Measurements from ENCODE around the gene SPATA33. TPM values are rescaled to one million over a fixed set of nuclear protein-coding genes. Genes with fewer than 3 reads are reported as not detected.

Gene SPATA33
- total and polyA plus RNA-seq, 4 donors = 5.4 to 19.1 (median 8.8) TPM

- ATAC-seq (ENCODE audit: insufficient read depth, low FRiP score) = no peak
- WGBS, 2 donors = 90 to 95% methylated on average over 11 of the region's 11 CpGs
- TF ChIP-seq CTCF (IDR thresholded peaks at IDR 0.05; ENCODE audit: control extremely low read depth, extremely low read depth) = no peak
- no peaks in the 10 kb centered on the region for H3K9me3 ChIP-seq (ENCODE audit: control insufficient read depth in 4 of 4, insufficient read depth in 3 of 4, low read length in 3 of 4)
- H3K36me3 ChIP-seq (ENCODE audit: control insufficient read depth in 4 of 4, insufficient read depth in 4 of 4, low read length in 4 of 4) = peaks cover 7 to 49% (median 18%) of the 10 kb centered on the region in 4 donors
- no peaks in the 10 kb centered on the region for H3K27me3 ChIP-seq (ENCODE audit: control insufficient read depth in 3 of 3, insufficient read depth in 3 of 3, low read length in 2 of 3)
- no peak overlapping the region for H3K9ac ChIP-seq (ENCODE audit: insufficient read depth in 1 of 2, low read length in 2 of 2)
- peaks cover 0 to 6% (median 0%) of the 10 kb centered on the region in 5 donors for H3K4me1 ChIP-seq (ENCODE audit: control insufficient read depth in 5 of 5, insufficient read depth in 5 of 5, low read length in 5 of 5)
- DNase-seq = no peak
- H3K4me3 ChIP-seq = no peak overlapping the region
- no peak overlapping the region for H3K27ac ChIP-seq (ENCODE audit: low read depth in 1 of 2, low read length in 1 of 2)
Observed at GRCh38 chr16:89645122-89645521, 12.5 kb upstream of the SPATA33 start.

- Histone ChIP-seq H3K27me3 (ENCODE audit: control insufficient read depth in 3 of 3, insufficient read depth in 3 of 3, low read length in 2 of 3) (no peaks in the 10 kb centered on the region), H3K27ac (ENCODE audit: low read depth in 1 of 2, low read length in 1 of 2) (no peak overlapping the region), H3K4me1 (ENCODE audit: control insufficient read depth in 5 of 5, insufficient read depth in 5 of 5, low read length in 5 of 5) (no peaks in the 10 kb centered on the region), H3K36me3 (ENCODE audit: control insufficient read depth in 4 of 4, insufficient read depth in 4 of 4, low read length in 4 of 4) (peaks cover 7 to 54% (median 19%) of the 10 kb centered on the region in 4 donors), H3K4me3 (no peak overlapping the region), H3K9me3 (ENCODE audit: control insufficient read depth in 4 of 4, insufficient read depth in 3 of 4, low read length in 3 of 4) (no peaks in the 10 kb centered on the region), H3K9ac (ENCODE audit: insufficient read depth in 1 of 2, low read length in 2 of 2) (no peak overlapping the region)
- no peak for DNase-seq
- no peak for ATAC-seq (ENCODE audit: insufficient read depth, low FRiP score)
- 96 to 97% methylated on average over 22 of the region's 22 CpGs for WGBS, 2 donors
- no peak for TF ChIP-seq CTCF (IDR thresholded peaks at IDR 0.05; ENCODE audit: control extremely low read depth, extremely low read depth)
Observed at GRCh38 chr16:89646270-89646669, 11.4 kb upstream of the SPATA33 start.

- ATAC-seq (ENCODE audit: insufficient read depth, low FRiP score) = no peak
- no peak for DNase-seq
- Histone ChIP-seq H3K4me1 (ENCODE audit: control insufficient read depth in 5 of 5, insufficient read depth in 5 of 5, low read length in 5 of 5) (no peaks in the 10 kb centered on the region), H3K4me3 (no peak overlapping the region), H3K27me3 (ENCODE audit: control insufficient read depth in 3 of 3, insufficient read depth in 3 of 3, low read length in 2 of 3) (no peaks in the 10 kb centered on the region), H3K27ac (ENCODE audit: low read depth in 1 of 2, low read length in 1 of 2) (no peak overlapping the region), H3K9ac (ENCODE audit: insufficient read depth in 1 of 2, low read length in 2 of 2) (no peak overlapping the region), H3K36me3 (ENCODE audit: control insufficient read depth in 4 of 4, insufficient read depth in 4 of 4, low read length in 4 of 4) (peaks cover 7 to 57% (median 20%) of the 10 kb centered on the region in 4 donors), H3K9me3 (ENCODE audit: control insufficient read depth in 4 of 4, insufficient read depth in 3 of 4, low read length in 3 of 4) (no peaks in the 10 kb centered on the region)
- WGBS, 2 donors = 93 to 94% methylated on average over 12 of the region's 12 CpGs
- TF ChIP-seq CTCF (IDR thresholded peaks at IDR 0.05; ENCODE audit: control extremely low read depth, extremely low read depth) = no peak
Observed at GRCh38 chr16:89646906-89647305, 10.7 kb upstream of the SPATA33 start.

- peaks cover 0 to 5% (median 3%) of the 10 kb centered on the region in 5 donors for H3K4me1 ChIP-seq (ENCODE audit: control insufficient read depth in 5 of 5, insufficient read depth in 5 of 5, low read length in 5 of 5)
- H3K9ac ChIP-seq (ENCODE audit: insufficient read depth in 1 of 2, low read length in 2 of 2) = no peak overlapping the region
- no peak overlapping the region for H3K4me3 ChIP-seq
- no peak overlapping the region for H3K27ac ChIP-seq (ENCODE audit: low read depth in 1 of 2, low read length in 1 of 2)
- TF ChIP-seq CTCF (IDR thresholded peaks at IDR 0.05; ENCODE audit: control extremely low read depth, extremely low read depth) = no peak
- no peak for ATAC-seq (ENCODE audit: insufficient read depth, low FRiP score)
- no peaks in the 10 kb centered on the region for H3K27me3 ChIP-seq (ENCODE audit: control insufficient read depth in 3 of 3, insufficient read depth in 3 of 3, low read length in 2 of 3)
- WGBS, 2 donors = 94 to 97% methylated on average over 15 of the region's 15 CpGs
- no peaks in the 10 kb centered on the region for H3K9me3 ChIP-seq (ENCODE audit: control insufficient read depth in 4 of 4, insufficient read depth in 3 of 4, low read length in 3 of 4)
- peaks cover 9 to 32% (median 11%) of the 10 kb centered on the region in 4 donors for H3K36me3 ChIP-seq (ENCODE audit: control insufficient read depth in 4 of 4, insufficient read depth in 4 of 4, low read length in 4 of 4)
- DNase-seq = no peak
Observed at GRCh38 chr16:89651584-89651983, 6.1 kb upstream of the SPATA33 start.
